Thyroid gland (tissue), 4 donors: ENCODE measurements around the gene NME8.

Source experiments
- POLR2A ChIP-seq, 2 donors: fragments of 450-650 bp; IDR thresholded peaks; one replicate each; pipeline ENCODE4 v1.6.1; 2017; ENCODE audit warnings: antibody characterized with exemption in 2 of 2, mild to moderate bottlenecking in 2 of 2, moderate library complexity in 1 of 2
- TF ChIP-seq, protein P1 (sequence below), 6 experiments: fragments of 200-600 bp in 3 of 6; fragments of 450-650 bp in 3 of 6; sonication (generic) in 3 of 6; IDR thresholded peaks; one replicate each; pipeline ENCODE4 v1.5.1; 2016 to 2019; ENCODE audit warnings: antibody characterized with exemption in 6 of 6, mild to moderate bottlenecking in 2 of 6, inconsistent platforms in 1 of 6, moderate library complexity in 1 of 6

DNA sequence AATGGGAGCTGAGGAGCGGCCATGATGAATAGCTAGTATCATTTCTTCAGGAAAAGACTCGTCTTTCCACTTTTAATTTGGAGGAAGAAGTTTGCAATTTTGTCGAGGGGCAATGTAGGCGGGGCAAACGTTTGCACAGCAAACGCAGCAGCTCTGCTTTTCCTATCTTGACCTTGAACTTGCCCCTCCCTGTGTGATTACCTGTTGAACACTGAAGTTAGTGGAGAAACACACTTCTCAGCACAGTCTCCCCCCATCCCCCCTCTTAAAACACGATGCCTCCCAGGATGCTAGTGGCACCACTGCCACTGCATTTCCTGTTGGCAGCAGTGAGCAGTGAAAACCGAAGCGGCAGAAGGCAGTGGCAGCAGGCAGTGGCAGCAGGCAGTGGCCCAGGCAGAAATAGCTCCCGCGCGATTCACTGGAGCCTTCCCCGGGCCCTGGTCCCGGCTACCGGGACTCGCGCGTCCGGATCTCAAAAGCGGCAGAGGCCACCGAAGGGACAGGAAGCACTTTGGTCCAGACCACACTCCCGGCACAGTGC lies 72.0 kb downstream of the NME8 start, which contains the start of gene EPDR1:
- TF ChIP-seq, protein P1, sequence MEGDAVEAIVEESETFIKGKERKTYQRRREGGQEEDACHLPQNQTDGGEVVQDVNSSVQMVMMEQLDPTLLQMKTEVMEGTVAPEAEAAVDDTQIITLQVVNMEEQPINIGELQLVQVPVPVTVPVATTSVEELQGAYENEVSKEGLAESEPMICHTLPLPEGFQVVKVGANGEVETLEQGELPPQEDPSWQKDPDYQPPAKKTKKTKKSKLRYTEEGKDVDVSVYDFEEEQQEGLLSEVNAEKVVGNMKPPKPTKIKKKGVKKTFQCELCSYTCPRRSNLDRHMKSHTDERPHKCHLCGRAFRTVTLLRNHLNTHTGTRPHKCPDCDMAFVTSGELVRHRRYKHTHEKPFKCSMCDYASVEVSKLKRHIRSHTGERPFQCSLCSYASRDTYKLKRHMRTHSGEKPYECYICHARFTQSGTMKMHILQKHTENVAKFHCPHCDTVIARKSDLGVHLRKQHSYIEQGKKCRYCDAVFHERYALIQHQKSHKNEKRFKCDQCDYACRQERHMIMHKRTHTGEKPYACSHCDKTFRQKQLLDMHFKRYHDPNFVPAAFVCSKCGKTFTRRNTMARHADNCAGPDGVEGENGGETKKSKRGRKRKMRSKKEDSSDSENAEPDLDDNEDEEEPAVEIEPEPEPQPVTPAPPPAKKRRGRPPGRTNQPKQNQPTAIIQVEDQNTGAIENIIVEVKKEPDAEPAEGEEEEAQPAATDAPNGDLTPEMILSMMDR (IDR thresholded peaks at IDR 0.05): peak in 4 of 6 experiments; percentile 42 to 59 (median 48)
- peak; percentile 29 to 87 for TF ChIP-seq POLR2A (IDR thresholded peaks at IDR 0.05)
